Activated CD8-positive, alpha-beta memory T cell treated with anti-CD3 and anti-CD28 coated beads, Interleukin-2, amount 50 U/mL, for 1 hour (primary cell): ENCODE data around the gene LMF1.

Source experiments
- DNase-seq: peaks from one replicate; pipeline ENCODE4 v3.0.0-alpha.2; 2020; ENCODE audit errors: extremely low read depth

LMF1 gene

DNA sequence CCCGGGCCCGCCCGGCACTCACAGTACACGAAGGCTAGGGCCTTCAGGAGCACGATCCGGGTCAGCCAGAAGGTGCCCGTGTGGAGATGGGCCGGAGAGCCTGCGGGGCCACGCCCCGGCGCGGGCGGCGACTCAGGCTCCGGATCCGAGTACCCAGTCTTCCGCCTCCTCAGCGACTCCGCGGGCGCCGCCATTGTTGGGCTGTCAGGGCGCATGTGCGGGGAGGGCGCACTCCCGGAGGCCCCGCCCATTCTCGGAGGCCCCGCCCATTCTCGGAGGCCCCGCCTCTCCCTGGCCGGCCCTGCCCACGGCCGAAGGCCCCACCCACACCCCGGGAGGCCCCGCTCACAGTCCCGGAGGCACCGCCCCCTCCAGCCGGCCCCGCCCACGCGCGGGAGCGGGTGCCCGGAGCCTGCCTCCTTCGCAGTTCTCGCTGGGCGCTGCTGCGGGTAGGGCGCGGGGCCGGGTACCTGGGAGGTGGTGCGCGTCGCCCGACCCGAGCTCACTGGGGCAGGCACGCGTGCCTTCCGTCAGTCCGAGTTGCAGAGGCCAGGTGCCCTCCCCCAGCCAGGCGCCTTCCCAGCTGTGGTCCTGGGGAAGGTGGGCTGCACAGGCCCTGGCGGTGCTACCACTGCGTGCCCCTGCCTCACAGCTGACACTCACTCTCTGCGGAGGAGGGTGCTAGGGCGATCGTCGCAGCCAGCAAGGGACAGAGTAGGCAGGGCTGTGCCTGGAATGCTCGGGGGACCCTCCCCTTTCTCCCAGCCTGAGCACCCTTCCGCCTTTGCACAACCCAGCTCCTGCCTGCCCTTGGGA is at the start of gene LMF1:
LMF1 (minus strand) TSS at position 219 of the 816 bp plus-strand sequence; CDS start at position 215, 4 bp downstream.
- peak; percentile 76 for DNase-seq

DNA sequence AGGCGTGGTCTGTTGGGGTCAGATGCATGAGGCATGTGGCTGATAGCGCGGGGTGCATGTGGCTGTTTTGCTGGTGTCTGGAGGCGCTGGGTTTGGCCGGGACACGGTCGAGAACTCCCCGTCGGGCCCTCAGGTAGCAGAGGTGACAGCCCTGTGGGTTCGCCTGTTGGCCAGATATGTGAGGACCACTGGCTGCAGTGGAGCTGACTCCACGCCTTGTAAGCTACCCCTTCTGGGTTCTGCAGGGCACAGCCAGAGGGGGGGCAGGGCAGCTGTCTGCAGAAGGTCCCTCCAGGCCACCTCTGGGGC is 49.3 kb upstream of the LMF1 start:
- no peak for DNase-seq

DNA sequence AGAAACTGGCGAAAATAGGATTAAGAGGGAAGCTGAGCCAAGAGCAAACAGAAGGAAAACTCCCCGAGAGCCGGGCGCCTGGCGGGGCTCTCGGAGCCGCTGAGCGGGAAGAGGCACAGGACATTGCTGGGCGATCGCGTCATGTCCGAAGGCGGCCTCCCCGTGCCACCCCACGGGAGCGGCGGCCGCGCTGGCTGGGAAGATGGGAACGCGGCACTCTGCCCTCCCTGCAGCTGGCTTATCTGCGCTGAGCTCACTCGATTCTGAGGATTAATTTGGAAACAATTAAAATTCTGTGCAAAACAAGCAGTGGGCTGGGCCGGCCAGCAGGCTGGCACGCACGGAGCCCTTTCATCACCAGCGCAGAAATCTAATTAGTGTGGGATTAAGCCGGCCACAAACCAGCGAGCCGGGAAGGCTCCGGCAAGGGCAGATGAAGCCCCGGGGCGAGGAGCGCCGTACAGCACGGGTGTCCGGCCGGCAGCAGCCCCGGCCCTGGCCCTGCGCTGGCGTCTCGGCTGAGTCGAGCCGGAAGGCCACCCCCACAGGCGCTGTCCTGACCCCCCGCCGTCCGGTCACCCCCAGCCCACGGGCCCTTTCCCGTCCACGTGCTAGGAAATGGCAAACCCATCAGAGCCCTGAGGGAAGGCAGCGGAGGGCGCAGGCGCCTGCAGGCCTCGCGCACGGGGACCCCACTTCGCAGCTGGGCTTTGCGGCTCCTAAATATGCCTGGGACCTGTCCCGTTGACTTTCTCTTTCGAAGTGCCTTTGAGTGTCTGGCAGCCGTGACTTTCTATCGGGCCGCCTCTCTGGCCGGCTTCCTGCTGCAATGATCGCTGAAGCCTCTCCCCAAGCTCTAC is 48.7 kb upstream of the LMF1 start:
- DNase-seq = no peak

DNA sequence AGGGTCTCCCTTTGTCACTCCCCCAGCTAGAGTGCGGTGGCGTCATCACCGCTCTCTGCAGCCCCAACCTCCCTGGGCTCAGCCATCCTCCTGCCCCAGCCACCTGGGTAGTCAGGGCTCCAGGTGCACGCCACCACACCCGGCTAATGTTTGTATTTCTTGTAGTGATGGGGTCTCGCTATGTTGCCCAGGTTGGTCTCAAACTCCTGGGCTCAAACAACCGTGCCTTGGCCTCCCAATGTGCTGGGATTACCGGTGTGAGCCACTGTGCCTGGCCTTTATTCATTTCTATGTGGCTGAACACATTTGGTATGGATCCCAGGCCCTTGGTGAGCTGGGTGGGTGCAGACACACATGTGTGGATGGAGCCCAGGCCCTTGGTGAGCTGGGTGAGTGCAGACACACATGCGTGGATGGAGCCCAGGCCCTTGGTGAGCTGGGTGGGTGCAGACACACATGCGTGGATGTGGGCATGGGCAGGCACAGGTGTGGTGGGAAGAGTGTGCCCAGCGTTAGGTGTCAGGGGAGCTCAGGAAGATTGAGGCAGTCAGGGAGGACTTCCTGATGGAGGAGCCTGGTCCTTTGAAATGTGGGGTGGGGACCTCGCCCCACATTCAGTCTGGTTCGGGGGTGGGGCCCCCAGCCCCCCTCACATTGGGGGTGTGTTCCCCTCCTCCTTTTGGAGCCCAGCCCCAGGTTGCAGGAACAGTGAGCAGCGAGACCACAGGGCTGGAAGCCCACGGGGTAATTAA is 47.8 kb upstream of the LMF1 start:
- DNase-seq = no peak

DNA sequence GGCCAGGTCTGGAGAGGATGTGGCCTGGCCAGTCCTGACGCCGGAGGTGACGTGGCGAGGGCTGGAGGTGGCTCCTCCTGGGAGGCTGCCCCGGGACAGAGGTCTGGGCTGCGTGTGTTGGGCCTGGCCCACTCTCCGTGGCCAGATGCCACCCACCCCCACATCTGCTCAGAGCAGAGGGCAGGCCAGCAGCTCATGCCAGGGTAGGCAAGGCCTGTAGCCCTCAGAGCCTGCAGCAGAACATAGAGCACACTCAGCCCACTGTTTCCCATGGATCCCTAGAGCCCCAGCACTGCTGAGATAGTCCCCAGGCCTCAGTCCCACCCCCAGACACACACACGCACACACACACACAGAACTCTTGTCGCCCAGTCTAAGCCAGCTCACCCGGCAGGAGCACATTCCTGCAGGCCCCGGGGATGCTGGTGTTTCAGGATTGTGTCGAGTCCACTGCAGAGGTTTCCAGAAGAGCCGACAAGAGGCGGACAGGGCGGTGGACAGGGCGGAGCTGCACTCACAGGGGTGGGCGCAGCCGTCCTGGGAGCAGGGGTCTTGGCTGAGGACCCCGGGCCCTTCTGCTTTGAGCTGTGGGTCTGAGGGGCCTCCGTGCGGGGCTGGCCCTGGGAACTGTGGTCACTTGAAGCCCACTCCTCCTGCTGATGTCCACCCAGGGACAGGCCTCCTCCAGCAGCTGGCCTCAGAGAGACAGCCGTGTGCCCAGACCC is 44.1 kb upstream of the LMF1 start:
- DNase-seq = no peak

DNA sequence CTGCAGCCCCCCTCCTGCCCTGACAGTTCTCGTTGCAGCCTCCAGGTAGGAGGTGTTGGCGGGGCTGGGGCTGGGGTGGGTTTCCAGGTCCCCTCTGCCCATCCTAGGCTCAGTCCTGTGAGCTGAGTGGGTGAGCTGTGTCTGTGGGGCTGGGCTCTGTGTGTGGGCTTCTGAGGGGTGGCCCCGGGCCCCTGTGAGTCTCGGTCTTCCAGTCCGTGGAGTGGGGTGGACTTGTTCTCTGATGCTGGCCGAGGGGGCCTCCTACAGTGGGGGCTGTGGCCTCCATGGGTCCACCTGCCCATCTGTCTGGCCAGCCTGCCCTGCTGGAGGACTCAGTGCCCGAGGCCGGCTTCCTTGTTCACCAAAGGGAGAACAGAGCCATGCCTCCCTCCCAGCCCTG is 43.4 kb upstream of the LMF1 start:
- no peak for DNase-seq

DNA sequence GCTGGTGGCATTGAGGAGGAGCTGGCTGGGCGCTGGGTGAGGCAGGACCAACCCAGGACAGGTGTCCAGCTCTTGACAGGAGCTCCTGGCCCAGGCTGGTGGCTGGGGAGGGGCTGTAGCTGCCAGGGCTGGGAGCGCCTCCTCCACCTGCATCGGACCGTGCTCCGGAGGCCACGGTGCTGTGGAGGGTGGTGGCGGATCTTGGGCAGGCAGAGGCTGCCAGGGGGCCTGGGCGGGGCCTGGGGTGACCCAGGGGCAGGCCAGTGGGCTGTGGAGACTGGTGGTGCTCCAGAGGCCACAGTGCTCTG is 42.8 kb upstream of the LMF1 start:
- no peak for DNase-seq

DNA sequence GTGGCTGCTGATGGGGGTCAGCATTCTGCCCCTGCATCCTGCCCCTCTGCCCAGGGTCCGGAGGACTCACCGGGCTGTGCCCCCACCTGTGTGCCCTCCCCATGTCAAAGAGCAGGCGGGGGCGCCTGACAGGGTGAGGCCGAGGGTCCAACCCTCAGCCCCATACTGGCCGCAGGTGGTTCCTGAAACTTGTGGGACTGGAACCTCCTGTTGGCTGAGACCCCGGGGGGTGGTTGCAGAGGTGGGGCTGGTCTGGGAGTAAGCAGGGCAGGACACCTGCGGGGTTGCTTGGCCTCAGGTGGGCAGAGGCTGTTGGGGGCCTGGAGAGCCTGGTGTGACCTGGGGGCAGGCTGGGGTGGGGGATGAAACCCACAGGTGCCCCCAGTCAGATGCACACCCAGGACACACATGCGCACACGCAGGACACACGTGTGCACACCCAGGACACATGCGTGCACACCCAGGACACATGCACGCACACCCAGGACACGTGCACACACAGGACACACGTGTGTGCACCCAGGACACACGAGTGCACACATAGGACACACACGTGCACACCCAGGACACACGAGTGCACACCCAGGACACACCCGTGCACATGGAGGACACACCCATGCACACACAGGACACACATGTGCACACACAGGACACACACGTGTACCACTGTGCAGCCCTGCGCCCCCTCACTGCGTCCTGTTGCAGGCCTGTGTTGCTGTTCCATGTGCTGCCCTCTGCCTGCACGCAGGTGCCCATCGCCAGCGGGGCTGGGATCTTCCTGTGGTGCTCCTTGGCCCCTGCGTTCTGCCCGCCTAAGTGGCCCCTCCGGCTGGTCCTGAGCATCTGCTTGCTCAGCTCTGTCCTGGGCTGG is 42.2 kb upstream of the LMF1 start:
- DNase-seq = no peak

DNA sequence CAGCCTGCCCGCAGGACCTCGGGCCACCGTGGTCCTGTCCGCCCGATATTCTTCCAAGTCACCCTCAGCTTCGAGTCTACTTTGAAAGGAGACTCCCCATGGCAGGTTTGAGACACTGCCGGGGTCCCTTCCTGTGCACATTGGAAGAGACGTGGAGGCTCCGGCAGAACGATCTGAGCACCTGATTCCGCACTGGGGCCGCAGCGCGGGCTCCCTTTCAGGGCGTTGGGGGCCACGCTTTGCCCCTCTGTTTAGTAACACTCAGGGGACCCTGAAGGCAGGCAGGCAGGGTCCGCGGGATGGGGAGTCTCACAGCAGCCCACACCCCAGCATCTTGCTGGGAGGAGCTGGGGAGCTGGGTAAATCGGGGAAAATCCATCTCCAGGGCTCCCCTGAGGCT is 41.4 kb upstream of the LMF1 start:
- DNase-seq = no peak

DNA sequence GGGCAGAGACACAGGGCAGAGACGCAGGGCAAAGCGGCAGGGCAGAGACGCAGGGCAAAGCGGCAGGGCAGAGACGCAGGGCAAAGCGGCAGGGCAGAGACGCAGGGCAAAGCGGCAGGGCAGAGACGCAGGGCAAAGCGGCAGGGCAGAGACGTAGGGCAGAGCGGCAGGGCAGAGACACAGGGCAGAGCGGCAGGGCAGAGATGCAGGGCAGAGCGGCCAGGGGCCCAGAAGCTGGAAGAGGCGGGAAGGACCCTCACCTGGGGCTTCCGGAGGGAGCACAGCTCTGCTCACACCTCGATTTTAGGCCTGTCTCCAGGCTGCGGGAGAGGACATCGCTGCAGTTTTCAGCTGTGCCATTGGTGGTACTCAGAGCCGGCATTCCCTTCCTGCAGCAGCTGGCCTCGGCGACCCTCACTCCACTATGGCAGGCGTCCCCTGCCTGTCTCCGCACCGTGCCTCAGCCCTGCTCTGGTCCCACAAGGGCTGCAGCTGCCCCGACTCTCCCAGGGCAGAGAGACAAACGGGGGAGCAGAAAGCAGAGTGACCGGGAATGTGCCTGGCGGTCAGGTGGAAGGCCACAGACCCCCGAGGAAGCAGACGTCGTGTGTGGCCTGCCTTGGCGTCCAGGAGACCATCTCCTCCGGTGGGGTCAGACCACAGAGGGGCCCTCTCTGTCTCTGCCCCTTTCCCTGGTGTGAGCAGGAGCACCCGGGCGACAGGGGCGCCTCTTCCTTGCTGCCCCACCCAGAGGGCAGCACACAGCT is 40.7 kb upstream of the LMF1 start:
- DNase-seq = no peak

DNA sequence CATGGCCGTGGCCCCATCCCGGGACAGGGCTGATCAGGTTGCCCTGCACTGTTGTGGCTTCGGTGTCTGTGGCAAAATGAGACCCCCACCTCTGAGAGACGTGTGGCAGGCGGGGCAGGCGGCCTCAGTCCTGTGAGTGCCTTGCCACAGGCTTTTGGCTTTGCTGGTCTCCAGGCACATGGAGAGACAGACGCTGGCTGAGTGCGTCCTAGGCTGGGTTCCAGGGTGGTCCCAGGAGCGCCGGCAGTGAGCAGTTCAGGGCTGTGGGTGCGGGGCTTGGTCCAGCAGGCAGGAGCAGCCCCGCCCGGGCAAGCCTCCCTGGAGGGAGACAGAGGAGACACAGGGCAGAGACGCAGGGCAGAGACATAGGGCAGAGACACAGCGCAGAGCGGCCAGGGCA is 40.0 kb upstream of the LMF1 start:
- no peak for DNase-seq

DNA sequence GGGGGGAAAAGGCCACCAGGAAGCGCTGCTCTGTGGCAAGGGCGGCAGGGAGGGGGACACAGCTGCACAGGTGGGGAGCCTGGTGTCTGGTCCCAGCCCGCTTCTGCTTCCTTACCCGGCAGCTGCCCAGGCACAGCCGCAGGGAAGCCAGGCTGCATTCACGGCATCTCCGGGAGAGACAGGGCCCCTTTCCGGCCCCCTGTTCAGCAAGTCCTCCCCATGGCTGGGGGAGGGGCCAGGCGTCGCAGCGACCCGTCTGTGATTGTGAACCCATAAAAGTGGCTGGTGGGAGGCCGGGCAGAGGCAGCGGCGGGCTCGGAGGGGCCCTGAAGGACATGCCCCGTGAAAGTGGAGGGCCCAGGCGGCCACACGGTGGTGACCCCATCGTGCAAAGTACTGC is 39.5 kb upstream of the LMF1 start:
- no peak for DNase-seq

DNA sequence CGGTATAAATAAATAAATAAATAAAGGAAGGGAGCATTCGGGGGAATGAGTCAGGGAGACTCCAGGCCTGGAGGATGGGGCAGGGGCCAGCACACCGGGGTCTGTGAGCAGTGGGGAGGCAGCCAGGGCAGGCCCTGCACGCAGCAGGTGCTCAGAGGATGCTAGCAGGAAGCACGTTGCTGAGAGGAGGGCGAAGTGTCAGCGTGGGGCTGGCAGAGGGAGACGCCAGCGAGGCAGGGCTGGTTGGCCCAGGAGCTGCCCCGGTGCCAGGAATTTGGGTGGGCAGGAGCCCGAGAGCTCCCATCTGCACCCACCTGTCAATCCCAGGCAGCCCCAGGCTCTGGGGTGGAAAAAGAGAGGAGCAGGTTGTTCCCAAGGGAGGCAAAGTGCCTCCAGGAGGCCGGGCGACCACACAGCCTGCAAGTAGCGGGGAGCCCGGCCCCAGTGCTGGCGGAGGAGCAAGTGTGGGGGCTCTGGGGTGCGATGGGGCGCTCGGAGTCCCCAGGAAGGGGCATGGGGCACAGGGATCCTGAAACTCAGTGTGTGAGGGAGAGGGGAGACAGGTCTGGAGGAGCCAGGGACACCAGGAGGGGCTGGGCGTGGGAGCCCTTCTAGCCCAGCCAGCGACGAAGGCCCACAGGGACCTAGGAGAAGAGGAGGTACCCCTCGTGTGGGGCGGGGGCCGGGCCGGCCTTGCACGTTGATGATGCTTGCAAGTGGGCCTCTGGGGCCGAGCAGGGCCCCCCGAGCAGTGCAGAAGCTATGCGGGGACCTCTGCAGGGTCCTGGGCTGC is 38.8 kb upstream of the LMF1 start:
- no peak for DNase-seq

DNA sequence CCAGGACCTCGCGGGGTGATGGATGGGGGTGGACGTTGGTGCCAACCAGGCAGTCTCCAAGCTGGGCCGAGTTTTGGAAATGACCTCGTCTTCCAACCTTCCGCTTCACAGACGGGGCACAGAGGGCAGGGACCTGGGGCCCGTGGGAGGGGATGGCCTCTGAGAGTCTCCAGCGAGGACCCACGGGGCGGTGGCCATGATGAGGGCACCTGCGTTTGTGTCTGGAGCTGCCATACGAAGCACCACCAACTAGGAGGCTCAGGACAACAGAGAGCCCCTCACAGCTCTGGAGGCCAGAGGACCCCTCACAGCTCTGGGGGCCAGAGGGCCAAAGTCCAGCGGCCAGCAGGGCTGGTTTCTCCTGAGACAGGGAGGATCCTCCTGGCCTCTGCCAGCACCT is 37.3 kb upstream of the LMF1 start:
- DNase-seq = no peak

DNA sequence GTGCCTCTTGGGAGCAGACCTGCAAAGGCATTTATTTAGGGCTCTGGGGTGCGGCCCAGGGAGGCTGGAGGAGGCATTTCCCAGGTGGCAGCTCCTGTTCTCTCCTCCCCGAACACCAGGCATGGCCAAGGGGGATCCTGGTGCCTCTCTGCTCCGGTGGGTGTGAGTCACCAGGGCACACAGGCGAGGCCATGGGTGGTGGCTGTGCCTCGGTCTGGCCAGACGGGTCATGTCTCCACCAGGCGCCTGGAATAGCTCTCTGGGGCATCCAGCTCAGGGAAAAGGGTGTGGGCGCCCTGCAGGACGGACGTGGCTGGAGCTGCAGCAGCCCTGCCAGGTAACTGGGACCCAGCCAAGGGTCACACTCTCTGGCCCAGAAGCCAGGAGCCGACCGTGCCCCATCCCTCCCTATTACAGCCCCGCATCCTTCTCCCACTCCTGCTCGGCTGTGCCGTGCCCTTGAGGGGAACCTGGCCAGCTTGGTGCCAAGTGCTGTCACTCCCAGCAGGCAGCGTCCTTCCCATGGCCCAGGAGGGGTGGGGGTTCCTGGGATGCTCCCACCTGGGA is 36.6 kb upstream of the LMF1 start:
- DNase-seq = no peak

DNA sequence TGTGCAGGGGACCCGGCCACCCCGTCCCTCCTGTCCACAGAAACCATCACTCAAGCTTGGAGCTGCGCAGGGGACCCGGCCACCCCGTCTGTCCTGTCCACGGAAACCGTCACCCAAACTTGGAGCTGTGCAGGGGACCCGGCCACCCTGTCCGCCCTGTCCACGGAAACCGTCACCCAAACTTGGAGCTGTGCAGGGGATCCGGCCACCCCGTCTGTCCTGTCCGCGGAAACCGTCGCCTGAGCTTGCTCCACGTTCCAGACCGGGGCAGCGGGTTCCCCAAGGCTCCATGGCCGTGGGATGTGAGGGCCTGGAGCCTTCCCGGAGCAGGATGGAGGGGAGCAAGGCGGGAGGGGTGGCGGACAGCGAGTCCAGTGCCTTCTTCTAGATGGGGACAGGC is 36.0 kb upstream of the LMF1 start:
- no peak for DNase-seq

DNA sequence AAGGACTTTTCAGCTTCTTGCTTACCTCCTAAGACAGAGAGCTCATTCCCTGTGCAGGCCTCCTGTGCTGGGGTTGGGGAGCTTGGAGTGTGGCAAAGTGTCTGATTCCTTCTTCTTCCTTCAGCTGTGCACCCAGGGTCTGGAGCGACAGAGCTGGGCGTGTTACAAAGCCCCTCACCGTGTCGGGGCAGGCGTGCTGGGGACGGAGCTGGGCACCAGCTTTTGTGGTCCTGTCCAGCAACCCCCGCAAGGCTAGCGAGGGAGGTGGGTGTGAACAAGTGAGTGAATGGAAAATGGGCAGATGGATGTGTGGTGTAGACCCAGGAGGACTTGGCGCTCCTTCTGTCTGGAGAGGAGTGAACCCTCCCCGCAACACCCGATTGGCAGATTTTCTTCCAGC is 34.5 kb upstream of the LMF1 start:
- no peak for DNase-seq

DNA sequence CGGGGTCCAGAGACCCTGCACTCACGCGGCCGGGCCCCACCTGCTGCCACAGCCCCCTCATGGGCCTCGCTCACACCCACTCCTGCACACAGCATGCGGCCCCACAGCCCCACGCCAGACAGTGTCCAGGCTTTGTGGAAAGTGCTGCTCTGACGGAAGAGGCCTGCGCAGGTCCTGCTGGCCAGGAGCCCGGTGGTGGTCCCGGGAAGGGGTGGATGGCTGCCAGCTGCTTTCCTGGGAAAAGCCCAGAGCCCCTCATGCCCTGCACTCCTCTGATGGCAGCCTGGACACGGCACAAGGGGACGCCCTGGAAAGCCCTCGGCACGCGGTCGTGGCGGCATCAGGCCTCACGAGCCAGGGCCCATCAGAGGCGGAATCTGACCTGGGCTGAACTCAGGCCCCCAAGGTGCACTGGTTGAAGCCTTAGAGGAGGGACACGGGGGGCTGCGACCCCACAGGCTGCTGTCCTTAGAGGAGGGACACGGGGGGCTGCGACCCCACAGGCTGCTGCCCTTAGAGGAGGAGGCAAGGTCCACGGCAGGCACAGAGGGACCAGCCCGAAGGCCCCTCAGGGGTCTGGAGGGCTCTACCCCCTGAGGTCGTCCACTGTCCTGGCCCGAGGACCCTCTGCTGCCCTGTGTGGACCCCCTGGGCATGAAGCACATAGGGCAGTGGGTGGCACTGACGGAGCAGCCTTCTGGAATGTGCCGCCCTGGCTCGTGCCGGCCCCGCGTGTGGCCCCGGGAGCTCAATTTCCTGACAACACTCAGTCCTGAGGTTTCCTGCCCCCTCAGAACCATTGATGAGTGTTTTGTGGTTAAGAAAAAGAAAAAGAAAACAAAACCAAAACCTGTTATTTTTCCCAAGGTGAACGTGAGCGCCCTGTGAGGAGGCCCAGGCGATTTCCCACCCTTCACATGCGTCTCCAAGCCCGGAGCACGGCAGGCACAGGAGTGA is 32.9 kb upstream of the LMF1 start:
- DNase-seq = no peak
